GM19043 (cell line): ENCODE results near the gene MMAA.
"Not testable (repeated sequence)": the region's sequence is repeated elsewhere in the genome, so short reads cannot be mapped to it uniquely, and the experiment has no call there.

Source experiments
- ATAC-seq: cut with Tn5 transposase; IDR thresholded peaks from one replicate; pipeline ENCODE4 v1.9.1; 2021; ENCODE audit warnings: low read depth; ENCODE audit not compliant: unreplicated experiment

The MMAA gene

GRCh38 chr4:145626623-145626982 lies 7.4 kb downstream of the MMAA start:
- ATAC-seq: no peak

DNA sequence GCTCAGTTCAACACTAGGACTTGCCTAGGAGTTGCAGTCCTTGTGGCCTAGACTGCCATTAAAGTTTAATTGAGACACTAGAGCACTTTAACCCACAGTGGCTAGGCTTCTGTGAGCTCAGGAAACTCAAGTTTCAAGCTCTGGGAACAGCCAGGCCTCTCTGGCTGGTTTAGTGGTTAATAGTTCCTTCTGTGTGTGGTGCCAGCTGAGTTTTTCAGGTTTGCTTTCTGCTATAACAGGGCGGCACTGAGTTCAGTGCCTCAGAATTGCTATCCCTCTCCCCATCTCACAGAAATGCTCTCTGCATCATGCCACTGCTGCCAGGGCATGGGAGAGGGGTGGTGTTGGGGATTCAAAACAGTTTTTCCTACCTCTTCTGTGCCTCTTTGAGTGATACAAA lies 15.9 kb downstream of the MMAA start:
- ATAC-seq: no peak

DNA sequence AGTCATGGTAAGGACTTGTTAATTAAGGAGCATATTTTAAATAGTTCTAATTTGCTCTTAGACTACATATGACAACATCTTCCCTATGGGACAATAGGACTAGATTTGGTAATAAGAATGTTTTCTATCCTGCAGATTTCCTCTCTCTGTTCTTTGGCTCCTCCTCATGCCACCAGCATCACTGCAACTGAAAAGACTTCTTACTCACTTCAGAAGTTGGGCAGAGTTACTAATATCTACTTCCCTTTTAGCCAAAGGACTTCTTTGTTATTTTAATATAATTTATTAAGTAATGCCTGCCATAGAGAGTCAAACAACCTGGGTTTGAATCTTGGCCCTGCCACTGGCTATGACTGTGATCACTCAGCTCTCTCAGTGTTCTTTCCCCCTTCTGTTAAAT lies 16.4 kb downstream of the MMAA start:
- no peak for ATAC-seq

DNA sequence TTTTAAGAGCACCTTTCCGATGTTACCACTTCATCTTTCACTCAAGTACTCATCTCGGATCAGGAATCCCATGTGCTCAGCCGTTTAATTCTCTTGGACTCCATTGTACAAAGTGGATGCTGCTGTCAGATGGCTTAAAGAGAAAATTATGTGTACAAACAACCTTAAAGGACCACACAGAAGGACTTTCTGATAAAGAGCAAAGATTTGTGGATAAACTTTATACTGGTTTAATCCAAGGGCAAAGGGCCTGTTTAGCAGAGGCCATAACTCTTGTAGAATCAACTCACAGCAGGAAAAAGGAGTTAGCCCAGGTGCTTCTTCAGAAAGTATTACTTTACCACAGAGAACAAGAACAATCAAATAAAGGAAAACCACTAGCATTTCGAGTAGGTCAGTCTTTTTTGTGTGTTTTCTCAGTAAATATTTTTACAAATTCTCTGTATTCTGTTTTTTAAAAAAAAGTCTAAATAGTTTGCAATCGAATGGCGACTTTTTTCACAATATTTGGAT lies 20.1 kb downstream of the MMAA start:
- ATAC-seq: no peak

DNA sequence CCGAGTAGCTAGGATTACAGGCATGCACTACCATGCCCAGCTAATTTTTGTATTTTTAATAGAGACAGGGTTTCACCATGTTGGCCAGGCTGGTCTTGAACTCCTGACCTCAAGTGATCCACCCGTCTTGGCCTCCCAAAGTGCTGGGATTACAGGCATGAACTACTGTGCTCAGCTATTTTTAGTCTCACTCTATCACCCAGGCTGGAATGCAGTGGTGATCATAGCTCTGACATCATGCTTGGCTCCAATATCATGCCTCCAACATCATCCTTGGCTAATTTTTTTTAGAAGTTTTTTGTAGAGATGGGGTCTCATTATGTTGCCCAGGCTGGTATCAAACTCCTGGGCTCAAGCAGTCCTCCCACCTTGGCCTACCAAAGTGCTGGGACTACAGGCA lies 21.1 kb downstream of the MMAA start:
- not testable (repeated sequence) for ATAC-seq

GRCh38 chr4:145643295-145643694 lies 24.1 kb downstream of the MMAA start:
- ATAC-seq: no peak

DNA sequence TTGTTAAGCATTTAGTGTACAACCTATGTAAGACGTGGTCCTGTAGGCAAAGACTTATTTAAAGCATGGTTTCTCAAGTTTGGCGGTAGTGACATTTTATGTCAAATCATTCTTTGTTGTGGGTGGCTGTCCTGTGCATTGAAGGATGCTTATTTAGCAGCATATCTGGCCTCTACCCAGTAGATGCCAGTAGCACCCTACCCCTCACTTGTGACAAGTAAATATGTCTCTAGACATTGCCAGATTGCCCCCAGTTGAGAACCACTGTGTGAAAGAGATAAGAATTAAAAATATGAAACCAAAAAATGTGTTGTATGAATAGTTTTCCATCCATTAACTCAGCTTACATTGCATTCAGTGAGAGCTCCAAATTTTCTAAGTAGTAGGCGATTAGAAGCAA lies 25.5 kb downstream of the MMAA start:
- ATAC-seq: no peak

- no peak for ATAC-seq
Observed at GRCh38 chr4:145656156-145656555, 37.0 kb downstream of the MMAA start.

- no peak for ATAC-seq
Observed at GRCh38 chr4:145660064-145660463, 40.9 kb downstream of the MMAA start.

DNA sequence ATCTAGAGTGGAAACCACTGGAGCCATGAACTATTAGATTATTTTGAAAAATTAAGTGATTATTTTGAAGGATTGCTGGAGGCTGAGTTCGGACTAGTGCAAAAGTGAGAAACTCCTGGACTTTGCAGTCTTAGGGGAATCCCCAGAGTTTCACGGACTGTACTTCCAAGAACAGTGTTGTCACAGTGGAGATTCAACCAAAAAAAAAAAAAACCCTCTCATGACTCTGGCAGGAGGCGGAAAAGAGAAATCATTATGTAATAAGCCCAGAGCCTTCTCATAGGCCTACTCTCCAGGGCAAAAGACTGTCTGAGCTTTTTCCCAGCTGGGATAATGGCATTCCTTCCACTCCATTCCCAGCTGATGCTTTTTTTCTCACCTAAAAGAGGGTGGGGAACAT lies 44.0 kb downstream of the MMAA start:
- ATAC-seq: no peak

- no peak for ATAC-seq
Observed at GRCh38 chr4:145665773-145666172, 46.6 kb downstream of the MMAA start.

DNA sequence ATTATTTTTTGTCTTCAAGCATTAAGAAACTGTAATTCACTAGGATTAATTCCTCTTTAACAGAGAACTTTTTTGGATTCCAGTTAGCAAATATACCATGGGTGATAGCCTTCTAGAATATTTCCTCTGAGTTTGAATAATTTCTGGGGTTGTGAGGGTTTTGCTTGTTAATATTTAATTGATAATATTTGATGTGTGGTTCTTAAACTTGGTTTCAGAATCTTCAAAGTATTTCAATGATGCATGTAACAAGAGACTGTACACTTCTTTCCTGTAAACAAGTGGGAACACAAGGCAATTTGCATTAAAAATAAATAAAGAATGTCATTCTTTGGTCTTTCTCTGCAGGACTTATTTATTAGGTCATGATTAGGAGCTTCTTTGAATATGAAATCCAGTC lies 51.2 kb downstream of the MMAA start:
- peak; percentile 64 for ATAC-seq

DNA sequence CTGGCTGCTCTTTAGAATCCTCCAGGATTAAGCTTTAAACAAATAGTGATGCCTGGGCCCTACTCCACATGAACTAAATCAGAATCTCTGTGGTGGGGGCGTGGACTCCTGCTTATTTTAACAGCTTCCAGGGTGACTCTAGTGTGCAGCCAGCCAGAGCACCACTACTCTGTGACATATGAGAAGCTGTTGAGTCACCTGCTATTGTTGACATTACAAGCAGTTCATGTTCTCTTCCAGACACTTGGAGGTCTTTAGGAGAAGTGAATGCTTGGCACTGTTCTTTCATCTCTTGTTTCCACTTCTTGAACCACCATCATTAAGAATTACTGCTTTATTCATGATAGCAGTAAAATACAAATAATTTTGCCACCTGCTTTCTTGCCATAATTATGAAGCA lies 60.3 kb downstream of the MMAA start:
- ATAC-seq: no peak

DNA sequence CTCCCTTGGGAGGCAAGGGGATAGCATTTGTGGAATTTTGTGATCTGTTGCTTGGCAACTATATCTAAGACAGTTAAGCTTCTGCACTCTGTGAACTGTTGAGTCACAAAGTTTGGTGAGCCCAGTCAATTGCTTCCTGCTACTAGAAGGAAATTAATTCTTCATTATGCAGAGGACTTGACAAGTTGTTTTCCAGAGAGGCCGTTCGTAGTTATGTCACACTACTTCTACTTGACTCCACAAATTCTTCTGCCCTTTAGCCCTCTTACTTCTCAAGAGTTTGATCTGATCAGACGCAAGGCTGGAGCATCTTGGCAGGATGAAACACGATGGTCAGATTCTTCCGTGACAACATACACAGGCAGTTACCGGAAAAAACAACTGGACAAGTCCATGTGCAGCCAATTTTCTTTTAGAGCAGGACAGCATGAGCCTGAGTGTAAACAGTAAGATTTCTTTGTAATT lies 60.8 kb downstream of the MMAA start, which contains the start of gene C4orf51:
TSS of gene C4orf51 (plus strand) at position 156 of the 465 bp plus-strand sequence. CDS start at position 214, 58 bp downstream.
- ATAC-seq: no peak

- no peak for ATAC-seq
Observed at GRCh38 chr4:145680902-145681301, 61.7 kb downstream of the MMAA start.

DNA sequence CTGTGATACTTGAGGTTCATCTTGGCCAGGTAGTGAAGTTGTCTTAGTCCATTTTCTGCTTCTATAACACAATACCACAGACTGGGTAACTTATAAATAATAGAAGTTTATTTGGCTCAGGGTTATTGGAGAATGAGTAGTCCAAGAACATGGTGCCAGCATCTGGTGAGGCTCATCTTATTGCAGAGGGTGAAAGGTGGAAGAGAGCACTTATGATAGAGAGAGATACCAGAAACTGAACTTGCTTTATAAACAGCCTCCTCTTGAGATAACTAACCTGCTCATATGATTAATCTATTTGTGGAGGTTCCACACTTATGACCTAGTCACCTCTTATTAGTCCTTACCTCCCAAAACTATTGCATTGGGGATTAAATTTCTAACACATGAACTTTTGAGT lies 62.3 kb downstream of the MMAA start:
- ATAC-seq: no peak

GRCh38 chr4:145681956-145682355 lies 62.8 kb downstream of the MMAA start:
- ATAC-seq: no peak

- no peak for ATAC-seq
Observed at GRCh38 chr4:145686991-145687390, 67.8 kb downstream of the MMAA start.

- no peak for ATAC-seq
Observed at GRCh38 chr4:145690610-145691009, 71.4 kb downstream of the MMAA start.

GRCh38 chr4:145691416-145691815 lies 72.2 kb downstream of the MMAA start:
- ATAC-seq: not testable (repeated sequence)

DNA sequence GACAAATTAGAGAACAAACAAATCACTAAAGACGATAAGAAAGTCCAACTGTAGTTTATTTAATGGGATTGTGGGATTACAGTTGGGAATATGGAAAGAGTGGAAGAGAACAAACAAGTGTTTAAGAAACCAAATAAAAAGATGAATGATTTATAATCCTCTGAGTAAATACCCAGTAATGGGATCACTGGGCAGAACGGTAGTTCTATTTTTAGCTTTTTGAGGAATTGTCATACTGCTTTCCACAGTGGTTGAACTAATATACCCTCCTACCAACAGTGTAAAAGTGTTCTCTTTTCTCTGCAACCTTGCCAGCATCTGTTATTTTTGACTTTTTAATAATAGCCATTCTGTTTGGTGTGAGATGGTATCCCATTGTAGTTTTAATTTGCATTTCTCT lies 75.7 kb downstream of the MMAA start:
- ATAC-seq: no peak

DNA sequence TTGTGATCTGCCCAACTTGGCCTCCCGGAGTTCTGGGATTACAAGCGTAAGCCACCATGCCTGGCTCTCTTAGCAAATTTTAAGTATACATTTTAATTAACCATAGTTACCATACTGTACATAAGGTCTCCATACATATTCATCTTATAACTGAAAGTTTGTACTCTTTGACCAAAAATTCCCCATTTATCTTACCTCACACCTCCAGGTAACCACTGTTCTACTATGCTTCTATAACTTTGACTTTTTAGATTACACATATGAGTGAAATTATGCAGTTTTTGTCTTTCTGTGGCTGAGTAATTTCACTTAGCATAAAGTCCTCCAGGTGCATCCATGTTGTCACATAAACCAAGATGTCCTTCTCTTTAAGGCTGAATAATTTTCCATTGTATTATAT lies 78.1 kb downstream of the MMAA start:
- ATAC-seq: no peak

- no peak for ATAC-seq
Observed at GRCh38 chr4:145698507-145698906, 79.3 kb downstream of the MMAA start.
